HG02678 (cell line): ENCODE measurements around the gene TNNT3.

Experiments used
- ATAC-seq: cut with Tn5 transposase; IDR thresholded peaks from one replicate; pipeline ENCODE4 v1.9.1; 2021; ENCODE audit warnings: mild to moderate bottlenecking, moderate library complexity; ENCODE audit not compliant: unreplicated experiment

The TNNT3 gene

DNA sequence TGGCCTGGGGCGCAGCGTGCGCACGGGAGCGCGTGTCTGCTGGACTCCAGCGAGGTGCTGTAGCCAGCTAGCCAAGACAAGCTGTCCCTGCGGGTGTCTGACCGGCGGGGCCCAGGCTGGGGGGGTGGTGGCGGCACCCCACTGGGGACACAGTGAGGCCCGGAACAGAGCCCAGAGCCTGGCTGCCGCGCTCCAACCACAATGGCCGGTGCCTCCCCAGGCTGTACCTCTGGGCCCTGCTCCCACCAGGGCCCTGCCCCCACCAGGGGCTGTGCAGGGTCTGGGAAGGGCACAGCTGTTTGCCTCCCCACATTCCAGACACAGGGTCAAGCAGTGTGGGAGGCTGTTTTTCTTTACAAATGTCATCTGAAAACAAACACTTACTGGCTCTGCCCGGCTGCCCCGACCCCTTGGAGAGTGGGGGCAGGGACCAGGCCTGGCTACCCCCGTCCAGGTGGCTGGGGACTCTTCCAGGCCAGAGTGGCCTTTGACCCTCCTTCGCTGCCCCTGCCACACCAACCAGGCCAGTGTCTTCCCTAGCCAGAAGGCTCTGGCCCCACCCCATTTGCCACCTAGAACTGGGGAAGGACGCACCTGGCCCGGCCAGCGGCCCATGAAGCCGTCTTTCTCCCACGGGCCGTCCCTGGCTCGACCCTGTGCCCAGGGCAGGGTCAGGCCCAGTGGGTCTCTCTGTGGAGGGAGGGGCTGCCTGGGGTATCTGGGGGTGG is 63.5 kb downstream of the TNNT3 start:
- ATAC-seq = no peak

DNA sequence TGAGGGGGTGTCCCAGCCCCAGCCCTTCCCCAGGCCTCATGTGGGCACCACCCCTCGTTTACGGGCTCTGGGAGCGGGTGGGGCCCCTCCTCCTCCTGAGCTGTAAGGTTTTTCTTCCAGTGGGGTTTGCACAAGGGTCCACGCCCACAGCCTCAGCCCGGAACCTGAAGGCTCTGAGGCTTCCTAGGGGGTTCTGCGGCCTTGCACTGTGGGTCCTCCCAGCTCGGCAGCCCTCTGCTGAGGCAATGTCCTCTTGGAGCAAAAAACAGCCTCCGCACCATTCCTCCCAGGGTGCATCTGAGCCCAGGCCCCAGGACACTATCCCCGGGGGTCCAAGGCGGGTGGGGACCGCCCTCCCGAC is 64.1 kb downstream of the TNNT3 start:
- ATAC-seq = no peak

DNA sequence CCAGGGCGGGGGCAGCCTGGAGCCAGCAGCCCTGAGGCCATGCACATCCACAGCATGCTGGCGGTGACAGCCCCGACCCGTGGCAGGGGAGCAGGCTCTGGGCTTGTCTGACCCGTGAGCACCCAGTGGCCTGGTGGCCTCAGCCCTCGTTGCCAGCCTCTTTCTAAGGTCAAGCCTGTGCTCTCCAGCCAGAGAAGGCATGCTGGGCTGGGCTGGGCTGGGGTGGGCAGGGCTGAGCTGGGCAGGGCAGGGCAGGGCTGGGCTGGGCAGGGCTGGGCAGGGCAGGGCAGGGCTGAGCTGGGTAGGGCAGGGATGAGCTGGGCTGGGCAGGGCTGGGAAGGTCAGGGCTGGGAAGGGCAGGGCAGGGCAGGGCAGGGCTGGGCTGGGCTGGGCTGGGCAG is 67.5 kb downstream of the TNNT3 start:
- no peak for ATAC-seq

DNA sequence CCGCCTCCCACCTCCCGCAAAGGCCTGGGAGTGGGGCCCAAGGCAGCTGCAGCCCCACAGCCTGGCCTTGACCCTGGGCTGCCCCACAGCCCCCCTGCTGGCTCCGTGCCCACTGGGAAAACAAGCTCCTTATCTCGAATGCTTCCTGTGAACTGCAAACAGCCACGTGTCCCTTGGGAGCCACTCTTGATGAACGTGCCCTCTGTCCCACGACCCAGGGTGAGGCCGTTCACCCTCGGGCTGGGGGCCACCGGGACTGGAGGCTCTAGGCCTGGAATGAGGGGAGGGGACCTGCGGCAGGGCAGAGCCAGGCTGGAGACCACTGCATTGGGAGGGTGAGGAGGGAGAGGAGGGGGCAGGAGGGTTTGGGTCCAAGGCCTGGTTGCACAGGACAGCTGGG is 68.7 kb downstream of the TNNT3 start:
- ATAC-seq = no peak
